ENCODE measurements around the gene OR2G6. TPM values are rescaled to one million over a fixed set of nuclear protein-coding genes. Genes with fewer than 3 reads are reported as not detected.
A peak's percentile ranks its signal among the peaks of the same experiment; 100 is the strongest.
"Not testable (repeated sequence)": the region's sequence is repeated elsewhere in the genome, so short reads cannot be mapped to it uniquely, and the experiment has no call there.

OR2G6 gene
- not detected in 2 replicates for total RNA-seq (2021; fragmentation: NEBNext Ultra II Directional; extraction: Animal tissue kit (Norgen Biotek cat#: 25700))
- not detected in 2 replicates for polyA plus RNA-seq (2011; rRNA removed)
- polyA plus RNA-seq (2011; cell fraction: cytosol; rRNA removed), result not detected
- polyA plus RNA-seq (2011; cell fraction: nucleus; rRNA removed), result not detected
- not detected in 4 replicates for polyA plus RNA-seq (2012, experiment 1 of 2)
- not detected for polyA plus RNA-seq (2012, experiment 2 of 2)
- not detected for polyA plus RNA-seq (2013, experiment 1 of 2)
- polyA plus RNA-seq (2013, experiment 2 of 2), result not detected
- not detected in 2 replicates for polyA minus RNA-seq (2011; rRNA and poly(A)+ RNA removed)
- polyA minus RNA-seq (2011; cell fraction: cytosol; rRNA and poly(A)+ RNA removed), result not detected
- not detected for polyA minus RNA-seq (2011; cell fraction: nucleus; rRNA and poly(A)+ RNA removed)
- long read RNA-seq, experiment 1, result 0 reads
- long read RNA-seq, experiment 2, result 0 reads

- POLR2A ChIA-PET (ENCODE audit: partially characterized antibody); H2BK12ac ChIP-seq (ENCODE audit: low read depth, low read length); H3K23me2 ChIP-seq (ENCODE audit: low read depth, low read length); H3K4me2 ChIP-seq (ENCODE audit: insufficient read depth in 1 of 2, low read depth in 2 of 2, low read length in 2 of 2); H3K36me3 ChIP-seq (ENCODE audit: control insufficient read depth in 2 of 4, insufficient read depth in 4 of 4, low read length in 3 of 4); H3K79me2 ChIP-seq (ENCODE audit: control insufficient read depth in 1 of 2, insufficient read depth in 2 of 2, low read length in 2 of 2); H4K8ac ChIP-seq (ENCODE audit: extremely low read depth, insufficient read depth, low read length); H3K23ac ChIP-seq (ENCODE audit: insufficient read length); H3K9me3 ChIP-seq (ENCODE audit: insufficient read depth in 2 of 2, low read depth in 1 of 2, low read length in 1 of 2); H2AFZ ChIP-seq (ENCODE audit: low read length); H3K4me1 ChIP-seq (replicated peaks in 1 of 4; ENCODE audit: control insufficient read depth in 3 of 4, insufficient read depth in 4 of 4, low read length in 3 of 4); H4K20me1 ChIP-seq (replicated peaks in 1 of 2; ENCODE audit: control insufficient read depth in 1 of 2, insufficient read depth in 2 of 2, low read length in 2 of 2); H4K5ac ChIP-seq (ENCODE audit: insufficient read length, low read depth, low read length); H2AK5ac ChIP-seq (ENCODE audit: low read depth, low read length); H3K56ac ChIP-seq (replicated peaks; ENCODE audit: insufficient read length, low read depth, low read length); H3K14ac ChIP-seq (ENCODE audit: insufficient read length); H3K9ac ChIP-seq (replicated peaks in 1 of 4; ENCODE audit: extremely low read depth in 1 of 4, low read depth in 3 of 4, low read length in 3 of 4); H3K18ac ChIP-seq (ENCODE audit: extremely low read depth, low read length); CTCF ChIA-PET (ENCODE audit: partially characterized antibody); H2BK120ac ChIP-seq (replicated peaks; ENCODE audit: low read depth, low read length); H3K4me3 ChIP-seq (ENCODE audit: extremely low read depth in 1 of 4, insufficient read depth in 2 of 4, low read depth in 3 of 4, low read length in 4 of 4); H4K91ac ChIP-seq (replicated peaks; ENCODE audit: insufficient read length, low read length); H3K27ac ChIP-seq (ENCODE audit: low read depth, low read length); DNase-seq (ENCODE audit: low read depth in 1 of 2, low spot score in 2 of 2); H2BK5ac ChIP-seq (ENCODE audit: low read depth, low read length); H3K27me3 ChIP-seq (replicated peaks in 1 of 4; ENCODE audit: control insufficient read depth in 3 of 4, extremely low read depth in 1 of 4, insufficient read depth in 3 of 4, low read length in 3 of 4); H2BK15ac ChIP-seq (ENCODE audit: low read length); H3K4ac ChIP-seq (replicated peaks; ENCODE audit: insufficient read length, low read depth, low read length); H2BK20ac ChIP-seq (ENCODE audit: low read length); H3K79me1 ChIP-seq (ENCODE audit: low read depth, low read length): not testable (repeated sequence)
- peak; percentile 50 for FAIRE-seq
- WGBS, 2 experiments (ENCODE audit: extremely low coverage in 1 of 2, insufficient coverage in 1 of 2, insufficient read length in 1 of 2, insufficient replicate concordance in 2 of 2, low coverage in 1 of 2, low lambda C conversion rate in 2 of 2, missing lambda C conversion rate in 1 of 2), result no CpG with 5 or more reads among the region's 2 CpGs
Measured at GRCh38 chr1:248507773-248508172, at the start of gene OR2G6. TSS of gene OR2G6 (plus strand) at chr1:248508073. CDS start at chr1:248521647, 13,574 bp downstream.

DNA sequence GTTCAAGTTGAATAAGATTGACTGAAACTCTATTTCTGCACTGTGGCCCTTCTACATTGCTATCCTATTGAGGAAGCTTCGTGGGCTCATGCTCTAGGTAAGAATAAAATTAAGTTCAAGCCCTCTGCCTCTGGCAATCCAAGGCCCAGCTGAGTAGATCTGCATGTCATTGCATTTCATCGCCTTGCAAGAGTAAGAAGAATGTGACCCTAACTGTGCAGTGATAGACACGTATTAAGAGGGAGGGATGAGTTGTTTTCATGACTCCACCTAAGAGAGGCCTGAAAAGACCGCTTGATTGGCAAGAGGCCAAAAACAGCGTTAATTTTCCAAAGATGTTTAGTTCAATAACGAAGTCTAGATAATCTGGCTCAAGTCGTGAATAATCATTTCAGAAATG, 48.8 kb upstream of the OR2G6 start:
- H4K8ac ChIP-seq (ENCODE audit: extremely low read depth, insufficient read depth, low read length); H4K91ac ChIP-seq (replicated peaks; ENCODE audit: insufficient read length, low read length); H3K4ac ChIP-seq (replicated peaks; ENCODE audit: insufficient read length, low read depth, low read length); H3K14ac ChIP-seq (ENCODE audit: insufficient read length); H3K56ac ChIP-seq (replicated peaks; ENCODE audit: insufficient read length, low read depth, low read length); H3K27me3 ChIP-seq (replicated peaks in 1 of 4; ENCODE audit: control insufficient read depth in 3 of 4, extremely low read depth in 1 of 4, insufficient read depth in 3 of 4, low read length in 3 of 4); H3K36me3 ChIP-seq (ENCODE audit: control insufficient read depth in 2 of 4, insufficient read depth in 4 of 4, low read length in 3 of 4); DNase-seq (ENCODE audit: low read depth in 1 of 2, low spot score in 2 of 2); H2BK5ac ChIP-seq (ENCODE audit: low read depth, low read length); H3K4me2 ChIP-seq (ENCODE audit: insufficient read depth in 1 of 2, low read depth in 2 of 2, low read length in 2 of 2); H3K79me2 ChIP-seq (ENCODE audit: control insufficient read depth in 1 of 2, insufficient read depth in 2 of 2, low read length in 2 of 2); H3K23me2 ChIP-seq (ENCODE audit: low read depth, low read length); H2BK20ac ChIP-seq (ENCODE audit: low read length); FAIRE-seq; H3K23ac ChIP-seq (ENCODE audit: insufficient read length); H3K4me3 ChIP-seq (ENCODE audit: extremely low read depth in 1 of 4, insufficient read depth in 2 of 4, low read depth in 3 of 4, low read length in 4 of 4); H2AK5ac ChIP-seq (ENCODE audit: low read depth, low read length); H2BK15ac ChIP-seq (ENCODE audit: low read length); H3K4me1 ChIP-seq (replicated peaks in 1 of 4; ENCODE audit: control insufficient read depth in 3 of 4, insufficient read depth in 4 of 4, low read length in 3 of 4); H2BK120ac ChIP-seq (replicated peaks; ENCODE audit: low read depth, low read length); CTCF ChIA-PET (ENCODE audit: partially characterized antibody); H3K79me1 ChIP-seq (ENCODE audit: low read depth, low read length); H3K18ac ChIP-seq (ENCODE audit: extremely low read depth, low read length); H2AFZ ChIP-seq (ENCODE audit: low read length); H2BK12ac ChIP-seq (ENCODE audit: low read depth, low read length); H3K27ac ChIP-seq (ENCODE audit: low read depth, low read length); H4K5ac ChIP-seq (ENCODE audit: insufficient read length, low read depth, low read length); POLR2A ChIA-PET (ENCODE audit: partially characterized antibody); H3K9ac ChIP-seq (replicated peaks in 1 of 4; ENCODE audit: extremely low read depth in 1 of 4, low read depth in 3 of 4, low read length in 3 of 4); H4K20me1 ChIP-seq (replicated peaks in 1 of 2; ENCODE audit: control insufficient read depth in 1 of 2, insufficient read depth in 2 of 2, low read length in 2 of 2): not testable (repeated sequence)
- 56% methylated on average over 7 of the region's 7 CpGs; no CpG with 5 or more reads in 1 of the 2 experiments for WGBS, 2 experiments (ENCODE audit: extremely low coverage in 1 of 2, insufficient coverage in 1 of 2, insufficient read length in 1 of 2, insufficient replicate concordance in 2 of 2, low coverage in 1 of 2, low lambda C conversion rate in 2 of 2, missing lambda C conversion rate in 1 of 2)
- peaks cover 9 to 17% of the 10 kb centered on the region in 2 experiments for H3K9me3 ChIP-seq (ENCODE audit: insufficient read depth in 2 of 2, low read depth in 1 of 2, low read length in 1 of 2)
